HuH-7 (cell line): ENCODE data around the gene SIAH1.
"Not testable (repeated sequence)": the region's sequence is repeated elsewhere in the genome, so short reads cannot be mapped to it uniquely, and the experiment has no call there.

ENCODE experiments used
- DNase-seq: peaks from one replicate; pipeline ENCODE4 v3.0.0; 2011; ENCODE audit warnings: low spot score

SIAH1 gene

GRCh38 chr16:48332978-48333377 lies 52.2 kb downstream of the SIAH1 start:
- DNase-seq: no peak

- DNase-seq: no peak
These were observed 54.4 kb downstream of the SIAH1 start for GRCh38 chr16:48330841-48331192.

- no peak for DNase-seq
These were observed 54.9 kb downstream of the SIAH1 start for GRCh38 chr16:48330189-48330840.

- DNase-seq: no peak
These were observed 56.1 kb downstream of the SIAH1 start for GRCh38 chr16:48329138-48329537.

- no peak for DNase-seq
These were observed 58.3 kb downstream of the SIAH1 start for GRCh38 chr16:48326915-48327314.

GRCh38 chr16:48323783-48324775 lies 61.1 kb downstream of the SIAH1 start:
- DNase-seq: no peak

GRCh38 chr16:48321317-48322036 lies 63.7 kb downstream of the SIAH1 start:
- DNase-seq: no peak

- no peak for DNase-seq
These were observed 66.6 kb downstream of the SIAH1 start for GRCh38 chr16:48318630-48319029.

GRCh38 chr16:48317614-48318315 lies 67.4 kb downstream of the SIAH1 start:
- no peak for DNase-seq

GRCh38 chr16:48317026-48317425 lies 68.2 kb downstream of the SIAH1 start:
- no peak for DNase-seq

GRCh38 chr16:48313905-48314304 lies 71.3 kb downstream of the SIAH1 start:
- DNase-seq: not testable (repeated sequence)

GRCh38 chr16:48310908-48311641 lies 74.1 kb downstream of the SIAH1 start:
- no peak for DNase-seq
